ENCODE data around the gene MICAL3.

The MICAL3 gene

DNA sequence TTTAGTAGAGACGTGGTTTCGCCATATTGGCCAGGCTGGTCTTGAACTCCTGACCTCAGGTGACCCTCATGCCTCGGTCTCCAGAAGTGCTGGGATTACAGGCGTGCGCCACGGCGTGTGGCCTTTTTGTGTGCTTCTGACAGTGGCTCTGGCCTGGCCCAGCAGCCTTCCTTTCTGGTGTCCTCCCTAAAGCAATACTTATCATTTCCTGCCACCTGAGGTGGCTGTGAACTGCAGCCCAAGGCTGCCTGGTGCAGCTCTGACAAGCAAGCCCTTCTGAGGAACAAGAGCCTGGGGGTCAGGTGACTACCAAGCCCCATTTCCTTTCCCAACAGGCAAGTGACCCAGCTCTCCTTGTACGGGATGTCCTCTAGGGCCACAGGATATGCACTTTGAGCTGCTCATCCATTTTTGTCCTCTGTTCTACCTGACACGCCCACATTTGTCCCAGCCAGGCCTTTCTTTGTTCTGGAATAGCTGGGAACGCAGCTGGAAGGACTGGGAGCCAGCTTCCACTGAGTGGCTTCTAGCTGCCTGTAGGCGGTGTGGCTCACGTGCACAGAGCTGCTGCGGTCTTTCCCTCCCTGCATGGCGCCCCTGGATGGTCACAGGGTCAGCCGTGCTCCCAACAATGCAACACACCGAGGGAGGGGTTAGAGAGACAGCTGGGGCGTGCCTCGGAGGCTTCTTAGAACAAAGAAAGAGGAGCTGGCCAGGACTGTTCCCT, 237.8 kb downstream of the MICAL3 start:
- no peak for DNase-seq

DNA sequence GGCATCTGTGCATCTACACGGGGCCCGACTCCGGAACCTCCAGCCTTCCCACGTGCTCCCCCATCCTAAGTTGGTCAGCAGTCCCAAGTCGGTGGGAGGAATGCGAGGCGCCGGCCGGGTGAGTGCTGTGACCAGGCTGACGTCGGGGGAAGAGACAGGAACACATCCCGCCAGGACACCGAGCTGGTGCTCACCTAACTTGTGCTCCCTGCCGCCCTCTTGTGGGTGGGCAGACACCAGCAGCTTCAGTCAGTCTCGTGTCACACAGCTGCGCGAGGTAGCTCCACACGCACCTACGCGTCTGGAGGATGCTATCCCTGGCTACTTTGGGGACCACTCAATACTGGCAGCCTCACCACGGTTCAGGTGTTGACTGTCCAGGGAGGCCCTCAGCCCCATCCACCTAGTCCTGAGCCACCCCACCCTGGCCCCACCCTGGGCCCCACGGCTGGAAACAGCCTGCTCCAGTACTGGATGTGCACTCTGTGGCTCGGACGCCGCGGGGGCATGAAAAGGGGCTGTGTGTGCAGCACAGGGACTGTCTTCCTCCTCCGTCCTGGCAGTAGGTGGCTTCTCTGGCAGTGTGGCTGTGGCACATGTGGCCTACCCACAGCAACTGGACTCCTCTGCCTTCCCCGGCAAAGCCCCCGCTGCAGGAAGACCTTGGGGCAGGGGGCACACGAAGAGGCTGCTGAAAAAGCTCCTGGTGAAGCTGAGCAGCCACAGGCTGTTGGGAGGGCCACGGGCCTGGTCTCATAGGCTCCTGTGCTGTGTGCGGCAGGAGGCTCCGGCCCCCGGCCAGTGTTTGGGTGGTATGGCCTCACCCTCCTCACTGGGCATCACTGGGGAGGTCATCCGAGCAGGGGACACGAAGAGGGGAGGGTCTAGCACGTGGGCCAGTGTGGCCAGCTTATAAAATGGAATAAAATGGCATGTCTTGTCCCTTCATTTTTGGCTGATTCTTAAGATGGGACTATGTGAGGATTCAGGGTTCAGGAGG, 238.9 kb downstream of the MICAL3 start:
- DNase-seq = no peak

DNA sequence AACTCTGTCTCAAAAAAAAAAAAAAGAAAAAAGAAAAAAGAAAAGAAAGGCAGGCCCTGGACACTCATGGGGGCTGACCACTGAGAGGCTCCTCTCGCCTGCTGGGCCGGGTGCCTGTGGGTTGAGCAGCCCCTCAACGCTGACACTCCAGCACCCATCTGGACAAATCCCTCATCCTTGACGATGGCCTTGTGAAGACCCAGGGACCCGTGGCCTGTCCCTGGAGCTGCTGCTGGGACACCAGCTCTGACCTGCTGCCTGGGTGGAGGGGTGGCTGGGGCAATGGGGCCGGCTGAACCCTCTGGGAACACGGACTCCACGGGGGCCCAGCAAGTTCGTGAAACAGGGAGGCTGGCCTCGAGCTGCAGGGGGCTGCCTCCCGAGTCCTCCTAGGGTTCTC, 239.6 kb downstream of the MICAL3 start:
- no peak for DNase-seq

DNA sequence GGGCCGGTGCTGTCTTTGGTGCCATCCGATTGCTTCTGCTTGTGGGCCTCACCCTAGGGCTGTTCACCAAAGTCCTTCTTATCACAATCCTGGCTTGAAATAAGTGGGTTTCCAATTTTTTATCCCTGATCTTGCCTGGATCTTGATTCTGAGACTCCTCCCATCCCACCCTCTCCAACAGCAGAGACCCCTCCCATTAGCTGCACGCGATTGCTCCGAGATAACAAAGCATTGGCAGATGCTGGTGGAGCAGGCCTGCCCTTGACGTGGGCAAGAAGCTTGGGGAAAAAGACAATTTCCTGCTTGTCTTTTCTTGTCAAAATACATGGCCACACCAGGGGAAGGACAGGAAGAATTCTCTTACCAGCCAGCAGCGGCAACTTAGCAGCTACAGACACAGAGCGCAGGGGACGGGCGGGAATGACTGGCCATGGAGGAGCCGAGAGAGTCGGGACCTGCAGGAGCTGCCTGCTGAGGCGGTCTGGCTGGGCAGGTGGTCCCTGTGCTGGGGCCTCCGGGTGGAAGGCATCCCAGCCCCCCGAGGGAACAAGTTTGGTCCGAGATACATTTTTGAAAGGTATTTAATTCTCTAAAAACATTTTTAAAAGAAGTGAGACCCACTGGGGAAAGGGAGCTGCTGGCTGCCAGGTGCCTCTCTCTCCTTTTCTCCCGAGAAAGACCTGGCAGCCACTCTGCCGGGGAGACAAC, 240.4 kb downstream of the MICAL3 start:
- no peak for DNase-seq

DNA sequence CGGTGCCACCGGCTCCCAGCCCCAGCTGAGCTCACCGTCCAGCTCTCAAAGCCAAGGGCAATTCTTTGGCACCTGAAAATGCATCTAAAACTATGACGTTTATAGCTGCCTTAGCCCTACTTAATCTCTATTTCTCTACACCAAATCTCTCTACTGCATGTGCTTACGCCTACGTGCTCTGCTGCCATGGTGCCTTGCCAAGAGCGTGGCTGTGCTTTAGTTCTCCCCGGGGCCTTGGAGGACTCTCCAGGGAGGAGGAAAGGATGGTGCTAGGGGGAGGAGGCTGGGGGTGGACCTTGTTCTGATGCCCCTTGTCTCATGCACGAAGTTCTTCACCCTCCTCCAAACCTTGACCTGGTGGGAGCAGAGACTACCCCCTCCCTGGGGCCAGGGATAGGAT, 241.0 kb downstream of the MICAL3 start:
- DNase-seq = no peak

DNA sequence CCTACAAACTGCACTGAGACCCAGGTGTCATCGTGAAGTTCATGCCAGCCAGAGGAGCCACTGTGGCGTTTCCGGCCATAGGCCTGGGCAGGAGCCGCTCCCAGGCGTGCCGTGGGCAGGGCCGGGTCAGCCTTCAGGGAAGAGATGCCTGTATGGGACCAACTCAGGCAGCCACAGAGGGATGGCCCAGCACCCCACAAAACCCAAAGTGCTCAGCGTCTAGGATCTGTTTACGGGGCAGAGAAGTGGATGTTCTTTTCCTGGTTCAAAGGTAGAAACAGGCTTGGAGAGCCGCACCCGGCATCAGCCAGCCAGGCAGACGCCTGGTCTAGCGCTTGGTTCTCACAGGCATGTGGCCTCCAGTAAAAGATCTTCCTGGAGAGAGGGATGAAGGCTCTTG, 241.7 kb downstream of the MICAL3 start:
- no peak for DNase-seq

DNA sequence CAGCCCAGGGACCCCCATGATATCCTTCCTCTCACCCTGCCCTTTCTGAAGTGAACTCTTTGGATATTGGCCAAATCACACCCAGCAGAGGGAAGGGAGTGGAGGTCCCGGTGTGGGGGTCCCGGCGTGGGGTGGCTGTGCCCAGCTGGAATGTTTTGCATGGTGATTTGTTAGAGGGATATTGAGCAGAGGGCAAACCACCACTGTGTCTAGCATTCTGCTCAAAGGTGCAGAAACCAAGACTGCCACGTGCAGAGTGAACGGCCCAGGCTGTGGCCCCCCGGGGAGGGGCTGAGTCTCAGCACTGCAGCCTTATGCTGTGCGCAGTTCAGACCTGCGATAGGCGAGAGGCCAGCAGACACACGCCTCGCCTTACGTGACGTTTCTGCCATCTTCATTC, 242.2 kb downstream of the MICAL3 start:
- no peak for DNase-seq

DNA sequence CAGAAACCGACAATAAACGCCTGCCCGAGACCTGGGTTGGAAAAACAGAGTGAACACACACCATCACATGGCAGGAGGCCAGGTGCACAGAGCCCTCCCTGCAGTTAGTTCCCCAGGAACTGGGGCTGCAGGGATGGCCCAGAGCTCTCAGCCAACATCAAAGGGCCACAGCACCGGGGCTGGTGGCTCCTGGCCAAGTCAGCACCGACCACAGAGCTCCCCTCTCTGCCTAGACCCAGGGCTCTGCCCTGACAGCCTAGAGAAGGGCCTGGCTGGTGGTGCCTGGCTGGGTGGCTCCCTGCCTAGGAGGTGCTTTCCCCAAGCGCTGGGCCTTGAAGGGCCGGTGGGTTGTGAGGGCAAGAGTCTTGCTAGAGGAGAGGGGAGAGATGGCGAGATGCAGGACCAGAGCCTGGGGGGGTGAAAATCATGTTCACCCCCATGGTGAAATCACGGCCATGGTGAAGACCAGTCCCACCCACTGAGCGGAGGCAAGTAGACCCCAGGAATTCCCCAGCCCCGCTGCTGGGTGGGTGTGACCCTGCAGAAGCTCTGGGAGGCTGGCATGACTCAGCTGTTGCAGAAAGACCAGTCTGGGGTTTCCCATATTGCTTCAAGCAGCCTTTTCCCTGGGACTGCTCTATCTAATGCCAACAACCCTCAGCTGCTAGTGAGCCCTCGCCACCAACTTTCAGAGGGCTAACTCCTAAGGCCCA, 242.9 kb downstream of the MICAL3 start:
- peak; percentile 87 for DNase-seq

DNA sequence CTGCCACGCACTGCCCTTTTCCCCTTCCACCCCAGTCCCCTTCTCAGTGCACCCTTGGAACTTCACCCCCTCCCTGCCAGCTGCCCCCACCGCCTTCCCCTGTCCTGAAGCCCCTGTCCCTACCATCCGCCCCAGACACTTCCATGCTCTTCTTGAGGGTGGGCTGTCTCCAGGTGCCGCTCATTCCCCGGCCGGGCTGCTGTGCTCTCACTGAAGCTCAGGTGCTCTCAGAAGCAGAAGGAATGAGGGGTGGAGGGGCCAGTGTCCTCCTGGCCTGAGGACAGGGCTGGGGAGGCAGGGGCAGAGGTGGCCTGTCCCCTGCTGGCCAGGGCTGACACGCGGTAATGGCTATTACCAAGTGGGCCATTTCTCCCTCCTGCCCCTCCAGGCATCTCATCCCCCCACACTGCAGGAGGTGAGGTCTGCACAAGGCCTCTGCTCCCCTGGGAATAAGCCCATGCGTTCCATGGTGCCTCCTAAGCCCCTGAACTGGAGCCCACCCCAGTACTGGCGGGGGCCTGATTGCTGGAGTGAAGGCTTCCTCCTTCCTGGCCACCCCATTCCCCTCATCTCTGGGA, 243.5 kb downstream of the MICAL3 start:
- no peak for DNase-seq

DNA sequence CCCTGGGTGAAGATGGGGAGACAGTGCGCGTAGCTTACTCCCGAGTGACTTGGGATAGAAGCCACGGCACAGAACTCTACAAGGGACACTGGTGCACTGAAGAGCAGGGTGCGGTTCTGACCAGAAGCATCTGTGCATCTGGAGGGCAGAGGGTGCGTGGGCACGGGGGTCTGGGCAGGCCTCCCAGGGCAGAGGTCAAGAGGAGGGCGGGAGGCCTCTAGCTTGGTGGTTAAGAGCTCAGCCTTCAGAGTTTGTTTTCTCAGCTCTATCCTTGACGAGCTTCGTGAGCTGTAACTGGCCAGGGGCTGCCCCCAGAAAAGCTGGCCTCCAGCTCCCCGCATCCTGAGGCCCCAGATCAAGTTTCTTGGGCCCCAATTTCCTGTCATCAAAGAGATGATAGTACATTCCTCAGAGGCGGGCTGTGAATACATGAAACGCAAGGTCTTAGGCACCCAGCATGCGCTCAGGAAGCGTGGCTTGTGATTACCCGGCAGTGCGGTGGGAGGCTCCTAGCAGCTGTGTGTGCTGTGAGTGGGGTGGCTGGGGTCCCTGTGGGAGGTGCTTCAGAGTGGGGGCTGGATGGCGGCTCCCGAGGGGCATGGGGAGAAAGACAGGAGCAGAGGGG, 244.1 kb downstream of the MICAL3 start:
- DNase-seq = no peak

DNA sequence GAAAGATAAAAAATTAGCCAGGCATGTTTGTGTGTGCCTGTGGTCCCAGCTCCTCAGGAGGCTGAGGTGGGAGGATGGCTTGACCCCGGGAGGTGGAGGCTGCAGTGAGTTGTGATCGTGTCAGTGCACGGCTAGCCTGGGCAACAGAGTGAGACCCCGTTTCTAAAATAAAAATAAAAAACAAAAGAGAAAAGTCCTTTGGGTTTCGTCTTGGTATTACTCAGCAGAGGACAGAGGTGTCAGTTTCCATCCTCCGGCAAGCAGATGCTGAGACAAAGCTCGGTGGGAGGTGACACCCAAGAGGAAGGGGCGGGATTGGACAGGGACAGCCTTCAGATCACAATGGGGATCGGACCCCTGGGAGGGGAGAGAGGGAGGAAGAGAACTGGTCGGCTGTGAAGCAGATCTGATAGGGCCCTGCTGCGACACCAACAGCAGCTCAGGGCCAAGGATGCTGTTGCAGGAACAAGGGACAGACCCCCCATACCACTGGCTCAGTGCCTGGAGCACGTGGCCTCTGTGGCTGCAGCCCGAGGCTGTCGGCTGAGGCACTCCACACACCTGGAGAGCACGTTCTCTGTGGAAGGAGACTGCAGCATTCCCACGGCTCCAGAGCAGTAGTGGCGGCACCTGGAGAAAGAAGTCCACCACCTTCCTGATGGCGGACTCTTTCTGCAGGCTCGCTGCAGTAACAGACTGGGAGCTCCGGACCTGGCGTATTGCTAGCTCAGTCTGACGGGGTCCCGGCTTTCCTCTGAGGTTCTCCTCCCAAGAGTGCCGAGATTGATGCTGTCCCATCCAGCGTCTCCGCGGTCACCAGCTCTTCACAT, 244.9 kb downstream of the MICAL3 start:
- no peak for DNase-seq

DNA sequence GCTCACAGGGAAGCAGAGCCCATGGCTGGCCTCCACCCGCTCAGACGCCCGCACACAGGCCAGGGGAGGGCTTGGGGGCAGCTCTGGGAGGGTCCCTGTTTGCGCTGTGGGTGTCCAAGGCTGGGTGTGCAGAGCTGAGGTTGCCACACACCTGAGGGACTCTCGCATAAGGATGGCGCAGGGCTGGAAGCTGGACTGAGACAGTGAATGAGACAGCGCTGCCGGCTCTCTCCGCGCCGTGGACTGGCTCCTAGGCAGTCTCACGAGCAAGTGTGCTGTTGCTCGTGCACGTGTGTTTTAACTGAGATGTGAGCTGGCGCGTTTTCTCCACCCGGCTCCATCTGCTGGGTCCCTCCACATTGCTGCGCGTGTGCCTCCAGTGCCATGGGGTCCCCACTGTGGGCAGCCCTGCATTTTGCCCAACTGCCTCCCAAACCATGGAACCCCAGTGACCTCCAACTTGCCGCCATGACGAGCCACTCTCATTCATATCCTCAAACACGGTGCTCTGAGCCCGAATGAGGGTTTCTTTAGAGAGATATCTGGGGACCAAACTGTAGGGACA, 245.9 kb downstream of the MICAL3 start:
- no peak for DNase-seq

DNA sequence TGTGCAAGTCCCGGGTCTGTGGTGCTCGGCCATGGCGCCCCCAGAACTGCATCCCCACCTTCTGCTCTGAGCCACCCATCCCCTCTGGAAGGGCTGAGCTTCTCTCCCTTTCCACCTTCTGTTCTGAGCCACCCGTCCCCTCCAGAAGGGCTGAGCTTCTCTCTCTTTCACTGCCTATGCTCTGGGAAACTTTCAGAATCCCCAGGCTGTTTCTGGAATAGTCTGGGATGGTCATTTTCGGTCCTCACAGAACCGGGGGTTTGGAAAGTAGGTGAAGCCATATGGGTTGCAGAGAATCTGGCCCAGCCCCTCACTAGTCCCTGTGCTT, 246.7 kb downstream of the MICAL3 start:
- no peak for DNase-seq

DNA sequence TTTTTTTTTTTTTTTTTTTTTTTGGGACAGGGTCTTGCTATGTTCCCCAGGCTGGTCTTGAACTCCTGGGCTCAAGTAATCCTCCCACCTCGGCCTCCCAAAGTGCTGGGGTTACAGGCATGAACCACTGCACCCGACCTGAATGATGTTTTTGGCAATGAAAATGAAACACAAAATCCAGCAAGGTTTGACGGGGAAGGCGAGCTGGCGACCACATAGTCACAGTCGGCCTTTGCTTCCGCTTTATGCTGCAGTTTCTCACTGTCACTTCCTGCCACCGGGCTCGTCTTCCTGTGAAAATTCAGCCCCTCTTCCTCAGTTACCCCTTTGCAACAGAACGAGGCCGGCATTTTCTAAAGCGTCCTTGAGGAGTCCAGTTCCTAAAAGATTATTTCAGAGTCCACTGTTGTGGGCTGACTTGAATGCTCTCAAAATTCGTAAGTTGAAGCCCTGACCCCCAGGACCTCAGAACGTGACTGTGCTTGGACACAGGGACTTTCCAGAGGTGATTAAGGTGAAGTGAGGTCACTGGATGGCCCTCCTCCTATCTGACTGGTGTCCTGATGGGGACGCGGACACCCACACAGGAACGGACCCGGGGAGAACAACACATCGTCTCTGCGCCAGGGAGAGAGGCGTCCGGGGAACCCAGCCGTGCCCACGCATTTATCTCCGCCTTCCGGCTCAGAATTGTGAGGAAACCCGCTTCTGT, 247.2 kb downstream of the MICAL3 start:
- no peak for DNase-seq

DNA sequence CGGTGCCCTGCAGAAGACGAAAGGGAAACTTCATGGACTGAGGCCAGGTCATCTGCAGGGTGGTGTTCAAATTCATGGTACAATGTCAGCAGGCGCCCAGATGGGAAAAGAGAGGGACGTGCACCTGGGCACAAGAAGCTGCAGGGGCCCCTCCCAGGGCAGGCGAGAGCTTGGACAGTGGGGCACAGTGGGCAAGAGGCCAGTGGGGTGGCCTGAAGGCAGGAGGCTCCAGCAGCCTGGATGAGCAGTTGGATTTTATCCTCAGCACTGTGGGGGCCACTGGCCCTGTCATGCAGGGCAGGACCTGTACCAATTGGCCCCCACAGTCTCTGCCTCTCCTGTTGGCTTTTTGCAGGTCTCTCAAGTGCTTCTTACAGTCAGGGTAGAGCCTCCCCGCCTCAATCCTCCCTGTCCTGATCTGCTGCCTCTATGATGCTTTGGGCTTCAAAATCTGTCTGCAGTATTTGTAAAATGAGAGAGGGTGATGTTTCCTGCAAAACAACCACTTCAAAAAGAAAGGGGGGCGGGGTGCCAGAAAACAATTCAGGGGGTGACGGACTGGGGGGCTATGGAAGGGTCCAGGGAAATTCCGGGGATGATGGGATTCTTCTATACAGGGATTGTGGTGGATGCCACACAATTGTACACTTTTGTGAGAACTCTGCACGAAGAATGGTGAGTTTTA, 248.4 kb downstream of the MICAL3 start:
- no peak for DNase-seq

DNA sequence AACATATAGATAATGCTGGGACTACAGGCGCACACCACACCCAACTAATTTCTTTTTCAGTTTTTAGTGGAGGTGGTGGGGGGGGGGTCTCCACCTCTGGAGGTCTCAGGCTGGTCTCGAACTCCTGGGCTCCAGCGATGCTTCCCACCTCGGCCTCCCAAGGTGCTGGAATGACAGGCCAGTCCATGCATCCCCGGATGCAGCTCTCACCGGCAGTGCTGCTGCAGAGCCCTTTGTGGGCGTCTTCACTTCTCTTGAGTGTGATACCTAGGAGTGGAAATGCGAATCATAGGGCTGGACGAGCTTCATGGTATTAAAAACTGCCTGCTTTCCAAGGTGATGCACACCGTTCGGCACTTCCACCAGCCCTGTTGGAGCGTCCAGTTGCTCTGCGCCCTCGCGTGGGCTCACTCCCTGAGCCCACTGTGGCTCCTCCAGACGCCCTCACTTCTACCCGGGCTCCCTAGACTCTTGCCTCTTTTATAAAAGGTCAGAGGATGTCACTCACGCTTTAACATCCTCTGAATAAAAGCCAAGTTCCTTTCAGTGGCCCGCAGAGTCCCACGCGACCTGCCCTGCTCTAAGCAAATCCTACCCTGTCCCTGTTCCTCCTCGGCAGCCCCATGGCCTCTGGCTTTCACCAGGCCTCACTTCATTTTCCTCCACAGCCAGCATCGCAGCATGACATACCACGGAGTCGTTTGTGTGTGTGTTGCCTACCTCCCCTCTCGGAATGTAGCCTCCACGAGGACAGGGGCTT, 249.3 kb downstream of the MICAL3 start:
- no peak for DNase-seq

DNA sequence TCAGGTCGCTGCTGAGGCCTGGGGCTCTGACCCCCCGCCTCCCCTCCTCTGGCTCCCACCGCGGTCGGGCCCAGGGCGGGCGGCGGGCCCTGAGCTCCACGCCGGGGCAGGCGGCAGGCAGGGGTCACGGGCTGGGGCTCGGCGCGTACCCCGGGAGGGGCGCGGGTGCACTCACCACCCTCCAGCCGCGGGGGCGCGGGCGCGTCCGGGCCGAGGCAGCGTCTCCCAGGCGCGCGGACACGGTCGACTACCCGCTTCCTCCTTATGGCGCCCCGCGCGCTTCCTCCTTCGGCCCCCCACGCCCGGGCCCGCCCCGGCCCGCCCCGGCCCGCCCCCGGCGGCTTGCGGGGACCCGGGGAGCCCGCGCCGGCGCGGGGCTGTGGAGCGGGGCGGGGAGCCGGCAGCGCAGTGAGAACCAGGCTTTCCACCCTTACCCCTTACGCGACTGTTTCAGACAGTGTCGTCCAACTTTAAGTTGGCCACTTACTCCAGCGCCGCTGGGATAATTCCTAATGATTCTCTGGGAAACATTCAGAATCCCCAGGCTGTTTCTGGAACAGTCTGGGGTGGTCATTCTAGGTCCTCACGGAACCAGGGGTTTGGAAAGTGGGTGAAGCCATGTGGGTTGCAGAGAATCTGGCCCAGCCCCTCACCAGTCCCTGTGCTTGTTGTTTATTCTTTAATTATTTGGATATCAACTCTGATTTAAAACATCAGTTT, 250.0 kb downstream of the MICAL3 start, which contains the start of gene BID:
Gene BID (minus strand): TSS at position 264 of the 720 bp plus-strand sequence. CDS start 24,353 bp downstream, outside the sequence.
- no peak for DNase-seq
